ENCODE results near the gene ING1.
"Not testable (repeated sequence)": the region's sequence is repeated elsewhere in the genome, so short reads cannot be mapped to it uniquely, and the experiment has no call there.

Gene ING1

DNA sequence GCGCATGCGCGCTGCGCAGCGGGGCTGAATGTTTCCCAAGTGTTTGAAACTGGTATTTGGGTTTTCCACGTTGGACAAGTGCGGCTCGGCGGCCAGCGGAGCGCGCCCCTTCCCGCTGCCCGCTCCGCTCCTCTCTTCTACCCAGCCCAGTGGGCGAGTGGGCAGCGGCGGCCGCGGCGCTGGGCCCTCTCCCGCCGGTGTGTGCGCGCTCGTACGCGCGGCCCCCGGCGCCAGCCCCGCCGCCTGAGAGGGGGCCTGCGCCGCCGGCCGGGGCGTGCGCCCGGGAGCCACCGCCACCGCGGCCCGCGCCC is at the start of gene ING1:
Gene ING1, plus strand, starts transcription at position 59 of the 311 bp plus-strand sequence. CDS start 450 bp downstream, outside the sequence.
- no peak for DNase-seq

DNA sequence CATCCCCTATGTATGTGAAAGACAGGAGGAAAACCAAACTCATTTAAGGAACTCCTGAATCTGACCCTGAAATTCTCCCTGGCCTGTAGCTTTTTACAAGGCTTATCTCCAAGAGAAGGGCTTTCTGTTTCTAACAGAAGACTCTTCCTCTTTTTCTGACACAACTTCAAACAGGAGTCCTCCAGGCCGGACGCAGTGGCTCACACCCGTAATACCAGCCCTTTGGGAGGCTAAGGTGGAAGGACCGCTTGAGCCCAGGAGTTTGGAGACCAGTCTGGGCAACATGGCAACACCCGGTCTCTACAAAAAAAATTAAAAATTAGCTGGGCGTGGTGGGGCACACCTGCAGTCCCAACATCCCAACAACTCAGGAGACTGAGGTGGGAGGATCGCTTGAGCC is 49.5 kb upstream of the ING1 start:
- DNase-seq = no peak

DNA sequence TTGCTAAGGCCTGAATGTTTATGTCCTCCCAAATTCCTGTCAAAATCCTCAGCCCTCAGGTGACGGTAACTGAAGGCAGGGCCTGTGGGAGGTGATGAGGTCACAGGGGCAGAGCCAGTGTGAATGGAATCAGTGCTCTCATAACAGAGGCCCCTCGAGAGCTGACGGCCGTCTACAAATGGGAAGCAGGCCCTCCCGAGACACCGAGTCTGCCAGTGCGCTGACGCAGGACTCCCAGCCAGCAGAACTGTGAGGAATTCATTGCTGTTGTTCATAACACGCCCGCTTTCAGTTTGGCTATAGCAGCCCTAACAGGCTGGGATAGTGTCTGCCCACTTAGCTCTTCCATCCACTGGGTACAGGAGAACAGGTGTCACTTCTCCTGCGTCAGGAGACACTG is 48.8 kb upstream of the ING1 start:
- DNase-seq = no peak

GRCh38 chr13:110665491-110666254 is 47.8 kb upstream of the ING1 start:
- DNase-seq = no peak

GRCh38 chr13:110666255-110666533 is 47.3 kb upstream of the ING1 start:
- DNase-seq = no peak

DNA sequence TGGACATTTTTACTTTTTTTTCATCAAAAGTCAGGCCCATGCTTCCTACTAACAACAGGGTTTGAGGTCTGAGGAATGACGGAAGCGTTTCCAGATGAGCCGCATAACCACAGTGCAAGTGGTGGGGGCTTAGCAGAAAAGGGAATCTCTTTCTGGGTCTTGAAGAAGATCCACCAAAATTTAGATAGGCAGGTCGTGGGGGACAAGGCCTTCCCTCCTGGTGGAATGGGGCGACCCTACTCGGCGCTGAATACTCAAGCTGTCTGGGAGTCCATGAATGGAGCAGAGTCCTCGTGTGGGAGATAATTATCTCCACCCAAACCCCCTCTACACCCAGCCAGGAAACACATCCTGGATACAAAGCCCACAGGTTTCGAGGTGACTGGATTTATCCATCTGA is 44.5 kb upstream of the ING1 start:
- DNase-seq = no peak

GRCh38 chr13:110669814-110670213 is 43.7 kb upstream of the ING1 start:
- DNase-seq = not testable (repeated sequence)

DNA sequence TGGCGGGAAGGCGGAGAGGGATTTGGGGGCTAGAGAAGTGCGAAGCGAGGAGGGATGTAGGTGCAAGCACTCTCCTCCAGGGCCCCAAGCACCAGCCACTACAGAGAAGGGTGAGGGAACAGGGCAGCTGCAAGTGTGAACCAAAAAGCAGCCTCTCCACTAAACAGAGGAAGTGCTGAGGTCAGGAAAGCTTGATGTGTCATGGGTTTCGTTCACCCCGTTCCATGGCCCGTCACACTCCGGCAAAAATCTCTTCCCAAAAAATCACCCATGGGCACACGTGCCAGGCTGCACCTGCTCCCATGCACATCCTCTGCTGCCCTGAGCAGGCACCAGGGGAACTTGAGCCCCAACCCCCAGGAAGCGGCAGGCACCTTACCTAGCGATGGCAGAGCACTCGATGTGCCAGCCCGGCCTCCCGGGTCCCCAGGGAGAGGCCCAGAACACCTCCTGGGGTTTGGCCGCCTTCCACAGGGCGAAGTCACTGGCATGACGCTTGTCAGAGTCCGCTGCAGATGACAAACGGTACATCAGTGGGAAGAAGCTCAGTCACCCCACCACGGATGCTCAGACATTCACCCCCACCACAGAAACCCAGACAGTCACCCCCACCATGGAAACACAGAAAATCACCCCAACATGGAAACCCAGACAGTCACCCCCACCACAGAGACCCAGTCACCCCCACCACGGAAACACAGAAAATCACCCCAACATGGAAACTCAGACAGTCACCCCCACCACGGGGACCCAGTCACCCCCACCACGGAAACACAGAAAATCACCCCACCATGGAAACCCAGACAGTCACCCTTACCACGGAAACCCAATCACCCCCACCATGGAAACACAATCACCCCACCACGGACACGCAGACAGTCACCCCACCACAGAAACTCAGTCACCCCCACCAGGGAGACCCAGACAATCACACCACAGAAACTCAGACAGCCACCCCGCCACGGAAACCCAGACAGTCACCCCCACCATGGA is 36.6 kb upstream of the ING1 start:
- no peak for DNase-seq

- no peak for DNase-seq
Observed at GRCh38 chr13:110677731-110678545, 35.6 kb upstream of the ING1 start.

- DNase-seq = no peak
Observed at GRCh38 chr13:110680852-110681251, 32.6 kb upstream of the ING1 start.

GRCh38 chr13:110681868-110682550 is 31.5 kb upstream of the ING1 start:
- no peak for DNase-seq

DNA sequence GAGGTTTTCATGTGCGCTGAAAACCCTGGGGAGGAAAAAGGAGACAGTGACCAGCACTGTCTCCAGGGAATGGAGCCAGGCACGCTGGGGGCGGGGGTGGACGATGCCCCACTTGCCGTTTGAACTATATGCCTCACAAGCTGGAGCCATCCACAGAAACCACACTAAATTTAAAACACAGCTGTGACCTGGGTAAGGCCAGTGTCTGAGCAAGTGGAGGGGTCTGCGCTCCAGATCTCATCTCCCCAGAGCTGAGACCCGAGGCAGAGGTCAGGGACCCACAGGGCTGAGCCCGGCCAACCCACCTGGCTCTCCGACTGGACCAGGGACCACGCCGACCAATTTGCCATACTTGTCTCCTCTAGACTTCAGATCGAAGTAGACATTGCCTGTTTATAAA is 30.8 kb upstream of the ING1 start:
- no peak for DNase-seq

GRCh38 chr13:110683203-110683883 is 30.2 kb upstream of the ING1 start:
- peak; percentile 36 for DNase-seq

- no peak for DNase-seq
Observed at GRCh38 chr13:110683921-110684320, 29.6 kb upstream of the ING1 start.

DNA sequence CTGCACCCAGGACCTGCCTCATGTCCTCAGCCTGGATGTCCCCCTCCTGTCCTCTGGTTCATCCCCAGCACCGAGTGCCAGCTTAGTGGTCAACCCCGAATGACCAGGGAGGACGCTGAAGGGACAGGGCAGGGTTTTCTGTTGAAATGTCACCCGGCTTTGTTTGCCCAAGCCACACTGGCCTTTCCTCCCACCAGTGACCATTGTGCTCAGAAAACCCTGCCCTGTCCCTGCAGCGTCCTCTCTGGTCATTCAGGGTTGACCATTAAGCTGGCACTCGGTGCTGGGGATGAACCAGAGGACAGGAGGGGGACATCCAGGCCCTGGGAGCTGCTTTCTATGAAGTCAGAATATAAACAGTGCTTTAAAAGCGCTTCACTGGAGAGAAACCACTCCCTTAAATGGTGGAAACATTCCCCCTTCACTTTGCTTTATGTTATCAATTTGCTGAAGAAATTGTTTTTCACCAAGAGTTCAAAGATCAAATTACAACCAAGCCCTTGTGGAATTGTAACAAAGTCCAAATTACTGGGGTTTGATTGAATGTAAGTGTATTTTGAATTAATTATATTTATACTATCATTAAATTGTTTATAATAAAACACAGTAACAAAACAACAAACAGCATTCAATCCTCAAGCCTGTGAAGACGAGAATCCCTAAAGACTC is 29.0 kb upstream of the ING1 start:
- DNase-seq = no peak

GRCh38 chr13:110685305-110686020 is 28.0 kb upstream of the ING1 start:
- no peak for DNase-seq

GRCh38 chr13:110687736-110688135 is 25.8 kb upstream of the ING1 start:
- no peak for DNase-seq

- no peak for DNase-seq
Observed at GRCh38 chr13:110689041-110689440, 24.5 kb upstream of the ING1 start.

GRCh38 chr13:110689711-110690110 is 23.8 kb upstream of the ING1 start:
- no peak for DNase-seq

GRCh38 chr13:110690516-110690915 is 23.0 kb upstream of the ING1 start:
- no peak for DNase-seq

DNA sequence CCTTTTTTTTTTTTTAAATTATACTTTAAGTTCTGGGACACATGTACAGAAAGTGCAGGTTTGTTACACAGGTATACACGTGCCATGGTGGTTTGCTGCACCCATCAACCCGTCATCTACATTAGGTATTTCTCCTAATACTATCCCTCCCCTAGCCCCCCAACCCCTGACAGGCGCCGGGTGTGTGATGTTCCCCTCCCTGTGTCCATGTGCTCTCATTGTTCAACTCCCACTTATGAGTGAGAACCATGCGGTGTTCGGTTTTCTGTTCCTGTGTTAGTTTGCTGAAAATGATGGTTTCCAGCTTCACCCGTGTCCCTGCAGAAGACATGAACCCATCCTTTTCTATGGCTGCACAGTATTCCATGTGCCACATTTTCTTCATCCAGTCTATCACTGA is 17.7 kb upstream of the ING1 start:
- DNase-seq = not testable (repeated sequence)
